Keratinocyte (primary cell): ENCODE measurements around the gene DNAH11.
"Not testable (repeated sequence)": the region's sequence is repeated elsewhere in the genome, so short reads cannot be mapped to it uniquely, and the experiment has no call there.

Experiments used
- CTCF ChIP-seq, 3 experiments: IDR thresholded peaks in 1 of 3; conservative IDR thresholded peaks in 1 of 3; optimal IDR thresholded peaks in 1 of 3; 2 replicates in 2 of 3; 3 replicates in 1 of 3; pipeline versions ENCODE3 to v1.5.1; 2011; ENCODE audit warnings: low read length in 3 of 3, mild to moderate bottlenecking in 3 of 3, moderate library complexity in 2 of 3, control low read depth in 1 of 3, inconsistent platforms in 1 of 3; ENCODE audit not compliant: insufficient read depth in 2 of 3; ENCODE audit errors: extremely low read depth in 1 of 3
- EZH2 ChIP-seq: IDR thresholded peaks from one replicate; pipeline ENCODE4 v1.6.1; 2012; ENCODE audit warnings: inconsistent platforms, mild to moderate bottlenecking, low read length, moderate library complexity

GRCh38 chr7:21883501-21883900 is 340.7 kb downstream of the DNAH11 start:
- not testable (repeated sequence) for TF ChIP-seq CTCF (optimal IDR thresholded peaks at IDR 0.05 in 1 of 3, IDR thresholded peaks at IDR 0.05 in 1 of 3, conservative IDR thresholded peaks at IDR 0.05 in 1 of 3; ENCODE audit: extremely low read depth in 1 of 3, insufficient read depth in 2 of 3, low read length in 3 of 3); EZH2
